NCI-H146 (cell line): ENCODE measurements around the gene SF3B3.
"Not testable (repeated sequence)": the region's sequence is repeated elsewhere in the genome, so short reads cannot be mapped to it uniquely, and the experiment has no call there.

ENCODE experiments used
- DNase-seq: peaks from one replicate; lab custom pipeline; 2025; lab: John Stamatoyannopoulos, UW

Gene SF3B3

DNA sequence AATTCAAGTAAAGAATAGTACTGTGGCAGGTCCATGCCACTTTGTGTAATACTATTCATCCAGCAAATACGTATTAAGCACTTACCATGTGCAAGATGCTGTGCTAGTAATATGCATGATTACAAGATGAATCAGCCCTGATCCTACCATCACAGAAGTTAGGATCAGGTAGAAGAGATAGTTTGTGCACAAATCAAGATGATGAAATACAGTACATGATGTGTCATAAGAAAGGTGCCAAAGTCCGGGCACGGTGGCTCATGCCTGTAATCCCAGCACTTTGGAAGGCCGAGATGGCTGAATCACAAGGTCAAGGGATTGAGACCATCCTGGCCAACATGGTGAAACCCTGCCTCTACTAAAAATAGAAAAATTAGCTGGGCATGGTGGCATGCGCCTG is 11.2 kb upstream of the SF3B3 start:
- no peak for DNase-seq

DNA sequence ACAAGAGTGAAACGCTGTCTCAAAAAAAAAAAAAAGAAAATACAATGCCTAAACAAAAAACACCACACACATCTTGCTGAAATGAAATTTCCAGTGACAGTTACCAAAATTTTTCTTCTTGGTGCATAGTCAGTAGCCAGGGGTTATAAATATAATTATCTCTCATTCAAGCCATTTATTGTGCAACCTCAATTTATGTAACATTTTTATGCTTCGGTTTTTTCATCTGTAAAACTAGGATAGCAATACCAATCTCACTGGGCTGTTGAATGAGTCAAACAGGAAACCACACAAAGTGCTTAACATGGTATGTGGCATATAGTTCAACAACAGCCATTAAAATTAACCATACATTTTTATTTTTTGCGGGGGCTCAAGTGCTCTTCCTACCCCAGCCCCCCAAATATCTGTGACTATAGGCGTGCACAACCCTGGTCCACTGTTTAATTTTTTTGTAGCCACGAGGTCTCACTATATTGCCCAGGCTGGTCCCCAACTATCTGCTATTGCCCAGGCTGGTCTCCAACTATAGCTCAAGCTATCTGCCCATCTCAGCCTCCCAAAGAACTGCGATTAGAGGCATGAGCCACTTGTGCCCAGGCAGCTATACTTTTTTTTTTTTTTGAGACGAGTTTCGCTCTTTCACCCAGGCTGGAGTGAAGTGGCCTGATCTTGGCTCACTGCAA is 2.9 kb upstream of the SF3B3 start:
- no peak for DNase-seq

DNA sequence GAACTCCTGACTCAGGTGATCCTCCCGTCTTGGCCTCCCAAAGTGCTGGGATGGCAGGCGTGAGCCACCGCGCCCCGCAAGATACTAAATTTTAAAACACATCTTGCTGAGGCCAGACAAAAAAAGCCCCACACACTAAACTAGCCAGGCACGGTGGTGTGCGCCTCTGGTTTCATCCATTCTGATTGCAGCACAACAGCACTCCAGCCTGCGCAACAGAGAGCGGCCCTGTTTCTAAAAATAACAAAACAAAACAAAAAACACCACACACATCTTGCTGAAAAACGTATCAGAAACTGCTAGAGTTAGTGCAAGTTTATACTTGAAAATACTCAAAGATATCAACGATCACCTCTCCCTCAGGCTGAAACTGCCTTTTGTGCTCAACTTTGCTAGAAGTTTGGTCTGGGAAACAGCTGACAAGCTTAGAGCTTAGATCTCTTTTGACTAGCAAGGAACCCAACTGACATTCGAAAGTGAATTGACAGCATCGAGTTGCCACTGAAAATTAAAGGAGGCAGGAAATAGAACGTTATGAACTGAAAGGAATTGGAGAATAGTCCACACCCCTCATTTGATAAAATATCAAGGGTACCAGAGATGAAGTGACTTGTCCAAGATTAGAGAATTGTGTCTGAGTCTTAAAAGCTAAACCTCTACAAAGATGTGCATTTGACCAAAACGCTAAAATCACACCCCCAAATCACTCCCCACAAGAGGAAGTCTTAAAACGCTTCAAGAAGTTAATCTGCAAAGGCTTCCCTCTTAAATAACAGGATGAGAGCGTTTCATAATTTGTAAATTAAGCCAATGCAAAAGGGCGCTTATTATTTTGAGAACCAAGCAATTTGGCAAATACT is 1.2 kb upstream of the SF3B3 start:
- no peak for DNase-seq

DNA sequence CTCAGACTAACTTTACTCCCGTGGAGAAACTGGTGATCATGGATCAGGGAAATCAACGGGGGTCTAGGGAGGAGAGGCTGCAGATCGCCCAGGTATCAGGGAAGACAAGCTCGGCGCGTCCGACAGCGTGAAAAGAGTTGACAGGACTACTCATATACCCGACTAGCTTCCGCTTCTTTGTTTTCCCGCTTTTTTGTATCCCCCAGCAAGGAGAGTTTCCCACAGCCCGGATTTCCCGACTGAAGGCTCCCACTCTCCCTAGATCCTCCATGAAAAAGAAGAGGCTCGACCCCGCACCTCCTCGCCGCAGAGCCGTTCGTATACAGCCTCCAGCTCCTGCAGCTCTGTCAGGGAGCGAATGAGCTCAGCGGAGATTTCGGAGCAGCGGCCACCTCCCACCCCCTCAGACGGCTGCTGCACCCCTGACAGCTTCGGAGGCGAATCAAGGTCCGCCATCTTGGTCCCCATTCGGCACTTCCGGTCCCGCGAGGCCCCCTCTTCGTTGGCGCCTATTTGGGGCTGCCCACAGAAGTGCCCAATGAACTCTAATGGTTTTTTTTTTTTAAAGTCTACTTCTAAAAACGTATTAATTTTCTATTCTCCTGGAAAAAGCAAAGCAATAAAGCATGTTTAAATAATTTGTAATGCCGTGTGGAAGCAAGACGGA is 407 bp upstream of the SF3B3 start, which contains the start of gene COG4:
Gene COG4, minus strand, starts transcription at position 479 of the 667 bp plus-strand sequence. Its CDS starts 11 bp downstream, at position 468.
- DNase-seq = peak; percentile 87

DNA sequence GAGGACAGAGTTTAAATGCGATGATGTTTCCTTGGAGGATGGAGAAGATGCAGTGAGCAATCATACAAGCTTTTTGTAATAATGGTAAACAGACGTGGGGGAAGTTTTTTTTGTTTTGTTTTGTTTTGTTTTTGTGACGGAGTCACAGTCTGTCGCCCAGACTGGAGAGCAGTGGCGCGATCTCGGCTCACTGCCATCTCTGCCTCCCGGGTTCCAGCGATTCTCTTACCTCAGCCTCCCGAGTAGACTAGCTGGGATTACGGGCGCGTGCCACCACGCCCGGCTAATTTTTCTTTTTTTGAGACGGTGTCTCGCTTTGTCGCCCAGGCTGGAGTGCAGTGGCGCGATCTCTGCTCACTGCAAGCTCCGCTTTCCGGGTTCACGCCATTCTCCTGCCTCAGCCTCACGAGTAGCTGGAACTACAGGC is 796 bp downstream of the SF3B3 start:
- peak; percentile 11 for DNase-seq

DNA sequence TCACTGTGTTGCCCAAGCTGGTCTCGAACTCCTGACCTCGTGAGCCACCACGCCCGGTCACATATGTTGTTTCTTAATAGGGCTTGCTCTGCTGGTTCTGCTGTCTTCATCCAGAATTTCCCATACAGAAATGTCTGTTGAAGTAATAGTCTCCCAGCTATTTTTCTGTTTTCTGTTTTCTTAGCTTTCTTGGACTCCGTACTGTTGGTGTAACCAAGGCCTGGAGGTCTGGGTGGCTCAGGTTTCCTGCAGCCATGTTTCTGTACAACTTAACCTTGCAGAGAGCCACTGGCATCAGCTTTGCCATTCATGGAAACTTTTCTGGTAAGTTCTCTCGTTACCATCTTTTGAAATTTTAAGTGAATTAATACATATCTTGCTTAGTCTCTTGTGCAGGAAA is 2.8 kb downstream of the SF3B3 start:
- no peak for DNase-seq

DNA sequence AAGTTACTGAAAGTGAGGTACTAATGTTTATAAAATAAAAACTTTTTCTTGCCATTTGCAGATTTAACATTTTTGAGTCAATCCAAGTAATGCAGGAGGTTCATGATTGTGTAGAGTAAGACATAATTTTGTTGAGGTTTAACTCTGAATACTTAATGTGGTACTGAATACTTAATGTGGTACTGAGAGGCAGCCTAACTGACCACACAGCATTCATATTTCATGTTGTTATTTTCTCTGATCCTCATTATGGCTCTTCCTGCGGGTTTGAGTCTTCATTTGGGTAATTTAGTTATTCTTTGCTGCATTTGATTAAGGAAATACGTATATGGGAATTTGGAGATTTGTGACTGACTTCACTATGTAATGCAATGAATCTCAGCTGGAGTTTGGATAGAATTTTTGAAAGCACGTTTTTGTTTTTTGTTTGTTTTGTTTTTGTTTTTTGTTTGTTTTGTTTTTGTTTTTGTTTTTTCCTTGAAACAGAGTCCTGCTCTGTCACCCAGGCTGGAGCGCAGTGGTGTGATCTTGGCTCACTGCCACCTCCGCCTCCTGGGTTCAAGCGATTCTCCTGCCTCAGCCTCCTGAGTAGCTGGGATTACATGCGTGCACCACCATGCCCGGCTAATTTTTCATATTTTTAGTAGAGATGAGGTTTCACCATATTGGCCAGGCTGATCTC is 3.8 kb downstream of the SF3B3 start:
- no peak for DNase-seq

DNA sequence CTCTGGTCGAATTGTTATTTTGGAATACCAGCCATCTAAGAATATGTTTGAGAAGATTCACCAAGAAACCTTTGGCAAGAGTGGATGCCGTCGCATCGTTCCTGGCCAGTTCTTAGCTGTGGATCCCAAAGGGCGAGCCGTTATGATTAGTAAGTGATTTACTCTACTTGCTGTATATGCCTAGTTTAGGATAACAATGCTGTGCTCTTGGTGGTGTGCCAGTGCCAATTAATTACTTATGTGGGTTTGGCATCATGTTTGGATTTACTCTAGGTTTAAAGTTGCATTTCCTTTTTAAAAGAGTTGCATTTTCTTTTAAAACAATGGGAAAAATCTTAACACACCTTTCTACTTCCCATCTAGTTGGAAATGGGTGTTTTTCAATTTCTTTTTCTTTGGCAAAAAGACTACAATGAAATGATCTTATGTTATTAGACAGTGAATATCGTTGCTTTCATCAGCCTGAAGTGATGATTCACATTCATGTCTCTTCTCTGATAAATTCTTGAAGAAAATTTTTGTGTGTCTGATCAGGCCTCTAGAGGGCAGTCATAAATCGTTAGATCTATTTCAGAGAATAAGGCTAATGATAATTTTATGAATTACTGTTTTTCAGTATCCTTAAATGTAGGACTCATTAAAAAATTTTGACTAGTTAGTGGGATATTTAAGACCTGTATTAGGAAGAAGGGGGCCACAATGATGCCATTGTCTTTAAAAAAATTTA is 5.6 kb downstream of the SF3B3 start:
- no peak for DNase-seq

DNA sequence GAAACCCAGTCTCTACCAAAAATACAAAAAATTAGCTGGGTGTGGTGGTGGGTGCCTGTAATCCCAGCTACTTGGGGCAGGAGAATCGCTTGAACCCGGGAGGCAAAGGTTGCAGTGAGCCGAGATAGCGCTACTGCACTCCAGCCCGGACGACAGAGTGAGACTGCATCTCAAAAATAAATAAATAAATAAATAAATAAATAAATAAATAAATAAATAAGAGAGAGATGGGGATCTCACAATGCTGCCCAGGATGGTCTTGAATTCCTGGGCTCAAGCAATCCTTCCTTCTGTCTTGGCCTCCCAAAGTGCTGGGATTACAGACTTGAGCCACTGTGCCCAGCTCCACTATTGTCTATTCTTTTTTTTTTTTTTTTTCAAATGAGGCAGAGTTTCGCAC is 6.3 kb downstream of the SF3B3 start:
- not testable (repeated sequence) for DNase-seq

DNA sequence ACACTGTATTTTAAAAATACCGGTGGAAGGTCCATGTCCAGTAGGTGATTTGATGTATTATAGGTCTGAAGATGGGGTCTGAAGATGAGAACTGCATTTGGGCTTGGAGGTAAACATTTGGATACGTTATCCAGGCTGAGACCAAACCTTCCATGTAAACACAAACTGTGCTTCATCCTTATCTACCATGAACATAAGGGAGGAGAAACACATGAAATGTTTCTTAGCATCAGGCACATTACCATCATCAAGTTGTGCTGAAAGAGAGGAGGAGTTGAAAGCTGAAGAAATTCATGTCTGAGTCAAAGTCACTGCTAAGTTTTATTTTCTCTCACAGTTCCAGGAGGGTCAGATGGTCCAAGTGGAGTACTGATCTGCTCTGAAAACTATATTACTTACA is 11.4 kb downstream of the SF3B3 start:
- no peak for DNase-seq

DNA sequence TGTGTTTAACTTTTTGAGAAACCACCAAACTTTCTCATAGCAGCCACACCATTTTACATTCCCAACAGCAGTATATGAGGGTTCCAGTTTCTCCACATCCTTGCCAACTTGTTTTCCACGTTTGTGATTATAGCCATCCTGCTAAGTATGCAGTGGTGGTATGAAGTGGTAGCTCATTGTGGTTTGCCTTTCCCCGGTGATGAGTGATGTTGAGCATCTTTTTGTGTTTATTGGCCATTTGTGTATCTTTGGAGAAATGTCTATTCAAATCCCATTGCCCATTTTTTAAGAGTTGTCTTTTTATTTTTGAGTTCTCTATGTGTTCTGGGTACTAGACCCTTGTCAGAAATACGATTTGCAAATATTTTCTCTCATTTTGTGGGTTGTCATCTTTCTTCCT is 17.4 kb downstream of the SF3B3 start:
- DNase-seq = no peak

DNA sequence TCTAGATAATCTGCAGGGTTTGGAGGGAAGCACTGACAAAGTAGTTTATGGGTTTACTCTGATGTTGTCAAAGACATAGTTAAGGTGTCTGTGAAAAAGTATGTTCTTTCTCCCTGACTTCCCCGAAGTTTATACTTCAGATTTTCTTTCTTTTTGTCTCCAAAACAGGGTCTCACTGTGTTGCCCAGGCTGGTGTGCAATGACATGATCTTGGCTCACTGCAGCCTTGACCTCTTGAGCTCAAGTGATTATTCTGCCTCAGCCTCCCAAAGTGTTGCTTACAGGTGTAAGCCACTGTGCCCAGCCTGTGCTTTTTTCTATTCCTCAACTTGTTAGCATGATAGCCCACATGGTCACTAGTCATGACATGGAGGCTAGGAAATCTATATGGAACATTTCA is 20.9 kb downstream of the SF3B3 start:
- no peak for DNase-seq

DNA sequence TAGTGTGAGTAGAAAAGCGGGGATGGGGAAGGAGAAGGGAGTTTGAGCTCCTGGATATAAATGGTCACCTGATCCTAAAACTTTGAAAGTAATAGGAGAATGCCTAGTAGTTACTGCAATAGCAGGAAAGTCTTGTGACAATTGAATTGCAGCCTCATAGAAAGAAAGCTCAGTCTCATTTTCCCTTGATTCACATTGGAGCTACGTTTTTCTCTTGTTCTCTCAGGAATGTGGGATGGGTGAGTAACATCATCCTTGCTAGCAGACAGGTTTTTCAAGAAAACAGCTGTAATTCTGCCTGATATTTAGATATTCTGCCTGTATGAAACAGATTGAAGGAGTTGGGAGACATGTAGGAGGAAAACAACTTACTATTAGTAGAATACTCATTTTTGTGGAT is 25.3 kb downstream of the SF3B3 start:
- no peak for DNase-seq

DNA sequence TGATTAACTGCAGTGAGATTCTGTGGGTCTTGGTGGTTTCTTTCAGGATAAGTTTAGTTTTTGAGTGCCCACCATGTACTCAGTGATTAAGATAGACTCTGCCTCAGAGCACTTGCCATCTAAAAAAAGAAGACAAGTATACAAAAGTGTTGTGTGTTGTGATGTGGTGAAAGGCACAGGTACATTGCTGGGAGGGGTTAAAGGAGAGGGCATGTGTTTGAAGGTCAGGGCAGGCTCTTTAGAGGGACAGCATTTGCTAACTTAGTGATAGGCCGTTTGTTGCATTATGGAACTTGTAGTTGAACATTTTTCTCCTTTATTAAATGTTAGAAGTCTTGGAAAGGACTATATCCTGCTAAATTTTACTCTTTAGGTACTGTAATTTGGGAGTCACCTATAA is 26.5 kb downstream of the SF3B3 start:
- DNase-seq = no peak

DNA sequence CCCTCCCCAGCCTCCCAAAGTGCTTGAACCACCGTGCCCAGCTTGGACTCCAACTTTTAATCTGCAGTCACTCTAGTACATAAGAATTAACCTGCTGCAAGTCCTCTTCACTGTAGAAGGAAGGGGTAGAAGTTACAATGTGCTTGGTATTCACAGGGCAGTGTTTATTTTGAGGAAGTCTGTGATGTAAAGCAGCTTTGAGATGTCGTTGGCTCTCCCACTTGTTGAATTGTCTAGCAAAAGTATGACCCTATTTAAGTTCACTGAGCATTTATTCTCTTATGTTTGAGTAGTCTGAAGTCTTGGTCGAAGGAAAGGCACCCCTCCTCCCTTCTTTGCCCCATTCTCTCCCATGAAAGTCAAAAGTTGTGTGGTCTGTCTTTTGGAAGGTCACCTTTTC is 28.2 kb downstream of the SF3B3 start:
- DNase-seq = no peak

DNA sequence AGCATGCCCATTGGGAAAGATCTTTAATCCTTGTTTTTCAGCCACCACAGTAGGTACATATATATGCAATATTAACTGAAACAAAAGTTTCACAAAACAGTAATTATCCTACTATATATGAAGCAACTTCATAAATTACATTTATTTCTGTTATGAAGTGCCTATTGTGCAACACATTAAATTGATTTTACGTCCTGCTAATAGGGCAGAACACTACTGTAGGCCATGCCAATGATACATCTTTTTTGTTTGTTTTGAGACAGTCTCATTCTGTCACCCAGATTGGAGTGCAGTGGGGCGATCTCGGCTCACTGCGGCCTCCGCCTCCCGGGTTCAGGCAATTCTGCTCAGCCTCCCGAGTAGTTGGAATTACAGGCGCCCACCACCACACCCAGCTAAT is 29.1 kb downstream of the SF3B3 start:
- no peak for DNase-seq

DNA sequence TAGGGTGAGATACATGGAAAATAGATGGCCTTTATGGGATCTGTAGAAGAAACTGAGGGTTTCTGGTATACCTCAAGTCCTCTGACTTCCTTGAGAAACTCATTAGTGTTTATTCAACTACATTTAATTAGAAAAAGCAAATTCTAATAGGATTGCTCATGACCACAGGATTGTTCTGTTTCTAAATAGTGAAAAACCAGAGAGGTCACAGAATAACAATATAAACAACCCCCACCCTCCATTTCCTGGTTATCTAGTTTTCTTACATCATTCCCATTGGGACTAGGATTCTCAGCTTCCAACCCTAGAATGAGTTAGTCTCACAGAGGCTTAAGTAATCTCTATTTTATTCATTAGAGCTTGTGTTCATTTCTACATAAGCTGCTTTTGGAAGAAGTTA is 30.0 kb downstream of the SF3B3 start:
- DNase-seq = no peak

DNA sequence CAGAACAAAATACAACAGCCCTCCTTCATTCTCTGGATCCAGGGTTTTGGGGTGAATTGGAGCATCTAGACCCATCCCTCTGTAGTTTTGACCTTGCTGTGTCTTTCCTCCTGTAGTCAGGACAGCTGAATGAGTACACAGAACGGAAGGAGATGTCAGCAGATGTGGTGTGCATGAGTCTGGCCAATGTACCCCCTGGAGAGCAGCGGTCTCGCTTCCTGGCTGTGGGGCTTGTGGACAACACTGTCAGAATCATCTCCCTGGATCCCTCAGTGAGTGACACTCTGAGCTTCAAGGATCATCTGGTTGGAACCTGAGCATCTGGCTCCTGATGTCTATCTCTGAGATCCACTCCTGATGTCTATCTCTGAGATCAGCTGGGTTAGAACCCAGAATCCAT is 32.4 kb downstream of the SF3B3 start:
- DNase-seq = no peak

DNA sequence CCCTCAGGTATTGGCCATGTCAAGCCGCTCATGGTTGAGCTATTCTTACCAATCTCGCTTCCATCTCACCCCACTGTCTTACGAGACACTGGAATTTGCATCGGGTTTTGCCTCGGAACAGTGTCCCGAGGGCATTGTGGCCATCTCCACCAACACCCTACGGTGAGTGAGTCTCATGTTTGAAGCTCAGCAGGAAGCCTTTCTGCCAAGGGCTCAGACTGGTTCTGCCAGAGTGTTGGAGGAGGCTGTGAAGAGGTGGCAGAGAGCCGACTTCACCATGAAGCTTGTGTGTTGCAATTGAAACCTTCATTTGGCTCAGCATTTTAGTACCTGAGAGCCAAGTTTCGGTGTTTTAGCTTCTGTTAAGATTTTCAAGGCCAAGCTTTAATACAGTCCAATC is 38.0 kb downstream of the SF3B3 start:
- no peak for DNase-seq

DNA sequence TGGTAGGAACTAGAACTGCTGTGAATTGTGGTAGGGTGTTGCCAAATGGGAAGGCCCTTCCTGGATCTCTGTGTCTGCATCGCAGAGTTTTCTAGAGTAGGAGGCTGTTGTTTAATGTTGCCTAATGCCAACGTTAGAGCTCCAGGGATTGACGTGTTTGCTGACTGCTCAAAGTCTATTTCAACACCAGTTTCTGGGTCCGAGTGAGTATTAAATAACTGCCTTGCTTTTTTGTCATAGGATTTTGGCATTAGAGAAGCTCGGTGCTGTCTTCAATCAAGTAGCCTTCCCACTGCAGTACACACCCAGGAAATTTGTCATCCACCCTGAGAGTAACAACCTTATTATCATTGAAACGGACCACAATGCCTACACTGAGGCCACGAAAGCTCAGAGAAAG is 40.0 kb downstream of the SF3B3 start:
- DNase-seq = no peak

DNA sequence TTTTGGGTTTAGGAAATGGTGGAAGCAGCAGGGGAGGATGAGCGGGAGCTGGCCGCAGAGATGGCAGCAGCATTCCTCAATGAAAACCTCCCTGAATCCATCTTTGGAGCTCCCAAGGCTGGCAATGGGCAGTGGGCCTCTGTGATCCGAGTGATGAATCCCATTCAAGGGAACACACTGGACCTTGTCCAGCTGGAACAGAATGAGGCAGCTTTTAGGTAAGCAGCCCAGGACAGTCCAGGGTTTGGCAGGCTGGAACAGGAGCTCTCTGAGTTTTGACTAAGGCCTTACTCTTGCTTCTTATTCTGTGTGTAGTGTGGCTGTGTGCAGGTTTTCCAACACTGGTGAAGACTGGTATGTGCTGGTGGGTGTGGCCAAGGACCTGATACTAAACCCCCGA is 41.4 kb downstream of the SF3B3 start:
- no peak for DNase-seq
